Prostate gland (tissue), 2 donors: ENCODE measurements around the gene LEPR.
A peak's percentile ranks its signal among the peaks of the same experiment; 100 is the strongest.

Source experiments
- POLR2A ChIP-seq: fragments of 450-650 bp; IDR thresholded peaks from one replicate; pipeline ENCODE4 v1.6.1; 2016; ENCODE audit warnings: antibody characterized with exemption, mild to moderate bottlenecking
- TF ChIP-seq, protein P1 (sequence below), 4 experiments: fragments of 200-600 bp in 2 of 4; fragments of 450-650 bp in 2 of 4; sonication (generic) in 2 of 4; IDR thresholded peaks; 1 replicate in 3 of 4; 2 replicates in 1 of 4; pipeline ENCODE4 v1.5.1; 2016 to 2019; ENCODE audit warnings: antibody characterized with exemption in 4 of 4, mild to moderate bottlenecking in 2 of 4, moderate library complexity in 2 of 4

DNA sequence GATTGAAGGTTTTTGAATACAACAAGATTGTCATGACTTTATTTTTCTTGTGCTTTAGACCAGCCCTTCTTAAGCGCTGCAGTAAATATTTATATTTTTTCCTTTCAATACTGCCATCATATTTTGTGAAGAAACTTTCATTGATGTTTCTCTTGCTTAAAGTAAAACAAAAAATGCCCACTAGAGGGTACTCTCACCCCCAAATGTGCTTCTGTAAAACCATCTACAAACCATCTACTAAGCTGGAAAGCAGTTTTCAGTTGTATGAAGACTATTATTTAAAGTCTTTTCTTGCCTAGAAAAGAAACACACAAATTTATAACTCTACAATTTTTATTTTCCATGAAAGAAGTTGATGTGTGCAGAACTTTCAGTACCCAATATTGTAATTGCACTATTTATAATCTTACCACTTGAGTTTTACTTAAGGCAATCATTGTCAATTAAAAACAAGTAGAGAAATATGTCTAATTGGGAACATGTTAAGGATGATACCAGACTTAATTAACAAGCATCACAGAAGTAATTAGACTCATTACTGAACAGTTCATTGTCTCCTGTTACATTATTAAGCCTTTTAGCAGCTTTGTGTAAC is 10.7 kb downstream of the LEPR start:
- TF ChIP-seq POLR2A: no peak
- TF ChIP-seq, protein P1, sequence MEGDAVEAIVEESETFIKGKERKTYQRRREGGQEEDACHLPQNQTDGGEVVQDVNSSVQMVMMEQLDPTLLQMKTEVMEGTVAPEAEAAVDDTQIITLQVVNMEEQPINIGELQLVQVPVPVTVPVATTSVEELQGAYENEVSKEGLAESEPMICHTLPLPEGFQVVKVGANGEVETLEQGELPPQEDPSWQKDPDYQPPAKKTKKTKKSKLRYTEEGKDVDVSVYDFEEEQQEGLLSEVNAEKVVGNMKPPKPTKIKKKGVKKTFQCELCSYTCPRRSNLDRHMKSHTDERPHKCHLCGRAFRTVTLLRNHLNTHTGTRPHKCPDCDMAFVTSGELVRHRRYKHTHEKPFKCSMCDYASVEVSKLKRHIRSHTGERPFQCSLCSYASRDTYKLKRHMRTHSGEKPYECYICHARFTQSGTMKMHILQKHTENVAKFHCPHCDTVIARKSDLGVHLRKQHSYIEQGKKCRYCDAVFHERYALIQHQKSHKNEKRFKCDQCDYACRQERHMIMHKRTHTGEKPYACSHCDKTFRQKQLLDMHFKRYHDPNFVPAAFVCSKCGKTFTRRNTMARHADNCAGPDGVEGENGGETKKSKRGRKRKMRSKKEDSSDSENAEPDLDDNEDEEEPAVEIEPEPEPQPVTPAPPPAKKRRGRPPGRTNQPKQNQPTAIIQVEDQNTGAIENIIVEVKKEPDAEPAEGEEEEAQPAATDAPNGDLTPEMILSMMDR (IDR thresholded peaks at IDR 0.05): peak; percentile 11 to 64 (median 60)
